ENCODE measurements around the gene PRKCD.

DNA sequence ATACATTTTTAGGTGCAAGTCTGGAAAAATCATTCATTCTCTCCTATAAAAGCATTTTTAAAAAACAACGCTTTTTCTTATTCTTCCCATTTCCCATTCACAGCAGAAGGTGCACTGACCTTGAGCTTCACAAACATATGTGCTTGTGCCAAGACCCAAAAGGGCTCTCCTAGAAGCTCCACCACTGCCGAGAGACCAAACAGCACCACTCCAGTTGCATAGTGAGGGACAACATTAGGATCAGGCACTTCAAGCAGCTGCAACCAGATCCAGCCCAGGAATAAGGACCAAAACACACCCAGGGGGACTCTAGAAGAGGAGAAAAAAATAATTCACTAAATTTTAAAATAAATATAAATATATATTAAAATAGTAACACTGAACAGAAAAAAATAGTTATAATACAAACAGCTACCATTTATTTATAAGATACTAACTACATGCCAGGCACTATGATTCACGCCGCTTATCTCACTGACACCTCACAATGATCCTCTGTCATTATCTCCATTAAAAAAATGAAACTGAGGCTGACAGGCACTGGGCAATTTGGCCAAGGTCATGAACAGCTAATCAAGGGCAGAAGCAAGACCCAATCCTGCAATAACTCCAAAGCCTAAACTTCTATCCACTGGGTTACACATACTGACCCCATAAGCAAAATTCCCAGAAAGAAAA is 38.6 kb upstream of the PRKCD start:
- TF ChIP-seq, protein P1, sequence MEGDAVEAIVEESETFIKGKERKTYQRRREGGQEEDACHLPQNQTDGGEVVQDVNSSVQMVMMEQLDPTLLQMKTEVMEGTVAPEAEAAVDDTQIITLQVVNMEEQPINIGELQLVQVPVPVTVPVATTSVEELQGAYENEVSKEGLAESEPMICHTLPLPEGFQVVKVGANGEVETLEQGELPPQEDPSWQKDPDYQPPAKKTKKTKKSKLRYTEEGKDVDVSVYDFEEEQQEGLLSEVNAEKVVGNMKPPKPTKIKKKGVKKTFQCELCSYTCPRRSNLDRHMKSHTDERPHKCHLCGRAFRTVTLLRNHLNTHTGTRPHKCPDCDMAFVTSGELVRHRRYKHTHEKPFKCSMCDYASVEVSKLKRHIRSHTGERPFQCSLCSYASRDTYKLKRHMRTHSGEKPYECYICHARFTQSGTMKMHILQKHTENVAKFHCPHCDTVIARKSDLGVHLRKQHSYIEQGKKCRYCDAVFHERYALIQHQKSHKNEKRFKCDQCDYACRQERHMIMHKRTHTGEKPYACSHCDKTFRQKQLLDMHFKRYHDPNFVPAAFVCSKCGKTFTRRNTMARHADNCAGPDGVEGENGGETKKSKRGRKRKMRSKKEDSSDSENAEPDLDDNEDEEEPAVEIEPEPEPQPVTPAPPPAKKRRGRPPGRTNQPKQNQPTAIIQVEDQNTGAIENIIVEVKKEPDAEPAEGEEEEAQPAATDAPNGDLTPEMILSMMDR (conservative IDR thresholded peaks at IDR 0.05; ENCODE audit: low read length) = no peak
- no peak for TF ChIP-seq EZH2phosphoT487 (IDR thresholded peaks at IDR 0.05; ENCODE audit: borderline replicate concordance)

Measured in Loucy (cell line).